Psoas muscle (tissue), 8 donors: ENCODE results near the gene SCARF2. TPM values are rescaled to one million over a fixed set of nuclear protein-coding genes. Genes with fewer than 3 reads are reported as not detected.
"Not testable (repeated sequence)": the region's sequence is repeated elsewhere in the genome, so short reads cannot be mapped to it uniquely, and the experiment has no call there.

Experiments used
- ATAC-seq, 4 donors: fragments of 200-7000 bp; cut with Tn5 transposase; one replicate each; pipeline ENCODE4 v1.9.1; 2020; ENCODE audit warnings: moderate library complexity in 3 of 4, mild to moderate bottlenecking in 2 of 4
- DNase-seq, 2 donors: peaks; one replicate each; pipeline ENCODE4 v3.0.0-alpha.2; 2020
- H3K27ac ChIP-seq: fragments of 200-600 bp; one replicate; pipeline ENCODE4 v1.8.0; 2022
- H3K27me3 ChIP-seq, 3 donors: fragments of 200-600 bp in 1 of 3; one replicate each; pipeline versions ENCODE4 v1.6.1 to v1.8.0; 2013 to 2022; ENCODE audit warnings: low read length in 2 of 3, mild to moderate bottlenecking in 2 of 3, moderate library complexity in 1 of 3; ENCODE audit not compliant: insufficient read depth in 3 of 3
- H3K36me3 ChIP-seq, 2 donors: fragments of 200-600 bp in 1 of 2; one replicate each; pipeline versions ENCODE4 v1.6.1 to v1.8.0; 2013 to 2022; ENCODE audit warnings: low read depth in 1 of 2, mild to moderate bottlenecking in 1 of 2, moderate library complexity in 1 of 2; ENCODE audit not compliant: insufficient read depth in 1 of 2
- H3K4me1 ChIP-seq: fragments of 200-600 bp; one replicate; pipeline ENCODE4 v1.8.0; 2022
- H3K4me3 ChIP-seq: fragments of 200-600 bp; one replicate; pipeline ENCODE4 v1.8.0; 2022; ENCODE audit warnings: mild to moderate bottlenecking
- H3K9me3 ChIP-seq: fragments of 200-600 bp; one replicate; pipeline ENCODE4 v1.8.0; 2022
- WGBS, 3 donors: extraction: QIAGEN DNeasy Blood & Tissue Kit; methylation state at CpG; one replicate each; pipeline versions ENCODE4 v1.1.6 to v1.1.7; 2013; 5-methylcytosine and 5-hydroxymethylcytosine counted together
- intact Hi-C, 2 donors: fragments of 100-400 bp; cut with DNase I; formaldehyde crosslinking; loops; one replicate each; pipeline versions ENCODE4 v1.11.0 to v1.14.2; 2022
- polyA plus RNA-seq, 3 donors: library from polyadenylated mRNA; stranded (reverse); fragments of 200-250 nt; gene quantifications; one replicate each; pipeline ENCODE4 v1.2.3, GENCODE V29; 2013
- total RNA-seq, 4 donors: library from RNA; stranded (reverse); fragmentation: NEBNext Ultra II Directional in 2 of 4; extraction: Animal tissue kit (Norgen Biotek cat#: 25700) in 2 of 4; gene quantifications; one replicate each; pipeline versions ENCODE4 v1.2.1 to v1.2.4, GENCODE V29; 2021 to 2023
- TF ChIP-seq, protein P1 (sequence below): fragments of 200-600 bp; IDR thresholded peaks from one replicate; pipeline ENCODE4 v1.8.0; 2022; ENCODE audit warnings: antibody characterized with exemption
- donor health status: healthy with polysubstance abuse.
- donor health status: DM: no; HTN: no; CAD: no; lungs with moderate emphysema.
- donor health status: Bipolar disorder and iron deficiency.
- donor health status: healthy.
- donor health status: DM: yes; HTN: yes; CAD: no.
- donor health status: DM: no; HTN: no; CAD: no.
- donor health status: DM: no; HTN: no; CAD: no.
- donor health status: DM: yes; HTN: yes; CAD: no.

The SCARF2 gene
- total and polyA plus RNA-seq, 7 donors, result 0.44 to 2.0 (median 1.3) TPM

DNA sequence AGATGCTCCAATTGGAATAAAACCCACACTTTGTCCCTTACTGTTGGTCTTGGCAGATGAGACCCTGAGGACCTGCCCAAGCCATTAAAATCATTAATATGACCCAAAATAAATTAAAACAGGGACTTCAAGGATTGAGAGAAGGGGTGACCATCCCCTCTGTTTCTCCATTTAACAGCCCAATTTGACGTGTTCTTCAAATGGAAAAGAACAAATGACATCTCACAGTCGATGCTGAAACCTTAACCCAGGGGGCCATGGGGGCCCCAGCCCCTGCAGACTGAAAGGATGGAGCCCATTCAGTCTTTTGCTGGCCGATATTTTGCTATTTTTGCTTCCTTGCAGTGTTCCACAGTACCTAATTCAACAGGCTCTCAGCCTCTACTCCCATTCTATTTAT is 23.2 kb downstream of the SCARF2 start:
- 50 to 75% (median 53%) methylated on average over 3 of the region's 3 CpGs for WGBS, 3 donors
- no peaks in the 10 kb centered on the region for H3K9me3 ChIP-seq
- no peaks in the 10 kb centered on the region for H3K4me1 ChIP-seq
- no peaks in the 10 kb centered on the region for H3K27me3 ChIP-seq
- TF ChIP-seq, protein P1, sequence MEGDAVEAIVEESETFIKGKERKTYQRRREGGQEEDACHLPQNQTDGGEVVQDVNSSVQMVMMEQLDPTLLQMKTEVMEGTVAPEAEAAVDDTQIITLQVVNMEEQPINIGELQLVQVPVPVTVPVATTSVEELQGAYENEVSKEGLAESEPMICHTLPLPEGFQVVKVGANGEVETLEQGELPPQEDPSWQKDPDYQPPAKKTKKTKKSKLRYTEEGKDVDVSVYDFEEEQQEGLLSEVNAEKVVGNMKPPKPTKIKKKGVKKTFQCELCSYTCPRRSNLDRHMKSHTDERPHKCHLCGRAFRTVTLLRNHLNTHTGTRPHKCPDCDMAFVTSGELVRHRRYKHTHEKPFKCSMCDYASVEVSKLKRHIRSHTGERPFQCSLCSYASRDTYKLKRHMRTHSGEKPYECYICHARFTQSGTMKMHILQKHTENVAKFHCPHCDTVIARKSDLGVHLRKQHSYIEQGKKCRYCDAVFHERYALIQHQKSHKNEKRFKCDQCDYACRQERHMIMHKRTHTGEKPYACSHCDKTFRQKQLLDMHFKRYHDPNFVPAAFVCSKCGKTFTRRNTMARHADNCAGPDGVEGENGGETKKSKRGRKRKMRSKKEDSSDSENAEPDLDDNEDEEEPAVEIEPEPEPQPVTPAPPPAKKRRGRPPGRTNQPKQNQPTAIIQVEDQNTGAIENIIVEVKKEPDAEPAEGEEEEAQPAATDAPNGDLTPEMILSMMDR, result no peak
- DNase-seq, result no peak
- no peak overlapping the region for H3K4me3 ChIP-seq
- H3K36me3 ChIP-seq, result no peaks in the 10 kb centered on the region
- H3K27ac ChIP-seq, result no peak overlapping the region
- intact Hi-C loops, result loop anchor here in 1 of 2 donors (10.0 kb wide), 1 partner anchor 160 kb away; no protein-coding TSS in a partner anchor
- ATAC-seq, result no peak

DNA sequence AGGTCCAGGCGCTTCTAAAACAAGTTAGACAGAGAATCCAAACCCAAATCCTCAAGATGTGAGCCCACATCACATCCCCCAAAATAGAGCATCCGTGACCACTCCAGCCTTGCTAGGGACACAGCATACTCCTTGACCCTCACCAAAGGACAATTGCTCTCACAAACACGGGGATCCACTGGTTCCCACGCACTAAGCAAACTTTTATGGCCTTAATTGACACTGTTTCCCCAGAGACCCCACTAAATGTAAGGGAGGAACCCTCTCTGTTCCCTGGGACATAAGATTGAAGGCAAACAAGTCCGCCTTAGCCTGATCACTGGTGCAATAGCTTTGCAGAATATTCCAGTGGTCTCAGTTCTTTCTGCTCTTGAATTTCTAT is 23.6 kb downstream of the SCARF2 start:
- whole genome bisulfite sequencing, 3 donors, result 79 to 91% (median 86%) methylated on average over 5 of the region's 5 CpGs
- TF ChIP-seq, protein P1, result no peak
- Histone ChIP-seq H3K27me3 (no peaks in the 10 kb centered on the region), H3K36me3 (no peaks in the 10 kb centered on the region), H3K4me3 (no peak overlapping the region), H3K27ac (no peak overlapping the region), H3K9me3 (no peaks in the 10 kb centered on the region), H3K4me1 (no peaks in the 10 kb centered on the region)
- DNase-seq (no peak), ATAC-seq (no peak)
- intact Hi-C loops, result loop anchor here in 1 of 2 donors (10.0 kb wide), 1 partner anchor 161 kb away; no protein-coding TSS in a partner anchor

- no peaks in the 10 kb centered on the region for H3K9me3 ChIP-seq
- intact Hi-C loops, result loop anchor here in 1 of 2 donors (10.0 kb wide), 1 partner anchor 161 kb away; no protein-coding TSS in a partner anchor
- H3K36me3 ChIP-seq, result no peaks in the 10 kb centered on the region
- DNase-seq (peak in 1 of 2 donors; percentile 23), ATAC-seq (no peak)
- no peak overlapping the region for H3K27ac ChIP-seq
- TF ChIP-seq, protein P1, result no peak
- H3K4me1 ChIP-seq, result no peaks in the 10 kb centered on the region
- H3K27me3 ChIP-seq, result no peaks in the 10 kb centered on the region
- WGBS, 3 donors, result 92 to 94% (median 92%) methylated on average over 9 of the region's 9 CpGs
- H3K4me3 ChIP-seq, result no peak overlapping the region
Observed at GRCh38 chr22:20413217-20414058, 24.2 kb downstream of the SCARF2 start.

DNA sequence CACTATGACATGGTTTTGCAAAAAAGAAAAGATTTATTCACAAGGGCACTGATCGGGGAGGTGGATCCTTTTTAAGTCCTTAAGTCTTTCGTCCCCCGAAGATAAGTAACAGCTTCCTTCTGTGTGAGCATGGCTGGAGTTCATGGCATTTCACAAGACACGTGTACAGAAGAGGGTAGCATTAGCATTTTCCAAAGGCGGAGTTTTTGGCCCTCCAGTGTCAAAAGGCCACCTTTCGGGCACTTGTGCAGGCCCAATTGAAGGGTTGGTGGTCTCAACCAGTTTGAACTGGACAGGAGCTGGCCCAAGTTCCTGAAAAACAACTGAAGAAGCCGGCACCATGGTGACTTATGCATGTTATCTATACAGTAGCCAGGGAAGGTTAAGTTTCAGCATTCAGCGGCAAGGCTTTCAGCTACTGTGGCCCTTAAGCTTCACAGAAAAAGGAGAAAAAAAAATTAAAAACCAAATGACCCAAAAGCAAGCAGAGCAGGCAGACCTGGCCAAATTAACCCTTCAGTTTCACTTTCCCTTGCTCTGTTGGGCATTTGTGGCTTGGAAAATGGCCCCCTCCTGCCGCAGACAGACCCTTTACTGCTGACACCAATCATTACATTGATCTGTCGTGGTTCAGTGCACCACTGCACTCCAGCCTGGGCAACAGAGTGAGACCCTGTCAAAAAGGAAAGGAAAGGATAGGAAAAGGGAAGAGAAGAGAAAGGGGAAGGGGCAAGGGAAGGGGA is 25.0 kb downstream of the SCARF2 start:
- Histone ChIP-seq H3K27ac (no peak overlapping the region), H3K9me3 (no peaks in the 10 kb centered on the region), H3K27me3 (no peaks in the 10 kb centered on the region), H3K36me3 (peaks cover 0 to 2% of the 10 kb centered on the region in 2 donors), H3K4me1 (no peaks in the 10 kb centered on the region), H3K4me3 (no peak overlapping the region)
- TF ChIP-seq, protein P1, result no peak
- no peak for ATAC-seq
- 60 to 67% (median 63%) methylated on average over 10 of the region's 10 CpGs for WGBS, 3 donors
- intact Hi-C loops, result loop anchor here in 1 of 2 donors (10.0 kb wide), 1 partner anchor 162 kb away; no protein-coding TSS in a partner anchor
- DNase-seq, result peak in 1 of 2 donors; percentile 6

DNA sequence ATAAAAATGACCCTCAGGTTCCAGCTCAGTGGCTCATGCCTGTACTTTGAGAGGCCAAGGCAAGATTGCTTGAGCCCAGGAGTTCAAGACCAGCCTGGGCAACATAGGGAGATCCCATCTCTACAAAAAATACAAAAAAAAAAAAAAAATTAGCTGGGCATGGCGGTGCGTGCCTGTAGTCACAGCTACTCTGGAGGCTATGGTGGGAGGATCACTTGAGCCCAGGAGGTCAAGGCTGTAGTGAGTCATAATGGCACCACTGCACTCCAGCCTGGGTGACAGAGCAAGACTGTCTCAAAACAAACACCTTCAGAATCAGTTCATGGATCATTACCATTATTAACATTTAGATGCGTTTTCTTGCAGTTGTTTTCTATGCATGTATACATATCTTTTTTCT is 28.2 kb downstream of the SCARF2 start:
- peak in 1 of 2 donors; percentile 13 for DNase-seq
- H3K27ac ChIP-seq, H3K9me3 ChIP-seq, intact Hi-C loops, ATAC-seq, H3K27me3 ChIP-seq, H3K4me3 ChIP-seq, H3K4me1 ChIP-seq: not testable (repeated sequence)
- 96 to 97% (median 97%) methylated on average over 3 of the region's 3 CpGs for whole genome bisulfite sequencing, 3 donors
- peaks cover 0 to 30% of the 10 kb centered on the region in 2 donors for H3K36me3 ChIP-seq
